GM21825 (cell line): ENCODE results near the gene KRTAP5-5.
"Not testable (repeated sequence)": the region's sequence is repeated elsewhere in the genome, so short reads cannot be mapped to it uniquely, and the experiment has no call there.

Experiments
- ATAC-seq: cut with Tn5 transposase; IDR thresholded peaks from one replicate; pipeline ENCODE4 v1.9.1; 2021; ENCODE audit warnings: mild to moderate bottlenecking, moderate library complexity; ENCODE audit not compliant: unreplicated experiment

The KRTAP5-5 gene, protein sequence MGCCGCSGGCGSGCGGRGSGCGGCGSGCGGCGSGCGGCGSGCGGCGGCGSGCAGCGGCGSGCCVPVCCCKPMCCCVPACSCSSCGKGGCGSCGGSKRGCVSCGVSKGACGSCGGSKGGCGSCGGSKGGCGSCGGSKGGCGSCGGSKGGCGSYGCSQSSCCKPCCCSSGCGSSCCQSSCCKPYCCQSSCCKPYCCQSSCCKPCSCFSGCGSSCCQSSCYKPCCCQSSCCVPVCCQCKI

DNA sequence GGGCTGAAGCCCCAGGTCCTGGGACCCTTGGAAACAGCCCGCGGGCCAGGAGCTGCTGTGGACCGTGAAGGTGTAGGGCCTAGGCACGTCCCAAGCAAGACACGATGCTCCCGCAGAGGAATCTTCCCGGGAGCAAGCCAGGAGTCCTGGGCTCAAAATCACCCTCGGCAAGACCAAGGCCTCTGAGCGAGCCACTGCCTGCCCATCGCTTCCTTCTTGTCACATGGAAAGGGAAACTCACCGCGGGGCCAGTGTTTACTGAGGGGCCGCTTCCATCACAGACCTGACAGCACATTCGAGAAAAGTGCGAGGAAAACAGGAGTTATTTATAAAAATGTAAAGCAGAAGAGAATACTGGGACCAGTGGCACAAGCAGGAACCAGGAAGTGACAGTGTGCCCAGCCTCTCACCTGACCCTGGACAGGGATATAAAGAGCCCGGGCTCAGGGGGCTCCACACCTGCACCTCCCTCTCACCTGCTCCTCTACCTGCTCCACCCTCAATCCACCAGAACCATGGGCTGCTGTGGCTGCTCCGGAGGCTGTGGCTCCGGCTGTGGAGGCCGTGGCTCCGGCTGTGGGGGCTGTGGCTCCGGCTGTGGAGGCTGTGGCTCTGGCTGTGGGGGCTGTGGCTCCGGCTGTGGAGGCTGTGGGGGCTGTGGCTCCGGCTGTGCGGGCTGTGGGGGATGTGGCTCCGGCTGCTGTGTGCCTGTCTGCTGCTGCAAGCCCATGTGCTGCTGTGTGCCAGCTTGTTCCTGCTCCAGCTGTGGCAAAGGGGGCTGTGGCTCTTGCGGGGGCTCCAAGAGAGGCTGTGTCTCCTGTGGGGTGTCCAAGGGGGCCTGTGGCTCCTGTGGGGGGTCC lies at the start of gene KRTAP5-5:
TSS of gene KRTAP5-5 (plus strand) at position 450 of the 860 bp plus-strand sequence. CDS start at position 516, 66 bp downstream.
- no peak for ATAC-seq

DNA sequence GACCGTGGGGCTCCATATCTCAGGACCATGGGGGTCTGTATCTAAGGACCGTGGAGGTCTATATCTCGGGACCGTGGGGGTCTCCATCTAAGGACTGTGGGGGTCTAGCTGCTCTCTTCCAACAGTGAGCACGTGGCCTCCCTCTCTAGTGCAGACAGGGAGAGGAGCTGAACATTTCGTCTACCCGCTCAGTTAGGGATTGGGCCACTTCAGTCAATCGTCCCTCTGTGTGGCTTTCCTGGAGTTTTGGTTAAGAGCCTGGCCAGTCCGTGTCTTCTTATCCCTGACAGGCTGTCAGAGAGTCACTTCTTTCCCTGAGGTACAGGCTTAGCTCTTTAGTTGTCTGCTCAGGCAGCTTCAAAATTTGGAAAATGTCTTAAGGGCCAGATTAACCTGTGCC lies 47.6 kb upstream of the KRTAP5-5 start:
- ATAC-seq, result no peak

DNA sequence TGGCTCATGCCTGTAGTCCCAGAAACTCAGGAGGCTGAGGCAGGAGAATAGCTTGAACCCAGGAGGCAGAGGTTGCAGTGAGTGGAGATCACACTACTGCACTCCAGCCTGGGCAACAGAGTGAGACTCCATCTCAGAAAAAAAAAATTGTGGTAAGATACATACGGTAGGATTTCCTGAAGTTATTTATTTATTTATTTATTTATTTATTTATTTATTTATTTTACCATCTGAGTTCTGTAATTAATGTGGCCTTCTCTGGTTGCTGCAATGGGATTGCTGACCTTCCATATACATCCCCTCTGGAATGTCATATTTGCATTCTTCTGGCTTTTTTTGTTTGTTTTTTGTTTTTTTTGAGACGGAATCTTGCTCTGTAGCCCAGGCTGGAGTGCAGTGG lies 46.7 kb upstream of the KRTAP5-5 start:
- not testable (repeated sequence) for ATAC-seq

DNA sequence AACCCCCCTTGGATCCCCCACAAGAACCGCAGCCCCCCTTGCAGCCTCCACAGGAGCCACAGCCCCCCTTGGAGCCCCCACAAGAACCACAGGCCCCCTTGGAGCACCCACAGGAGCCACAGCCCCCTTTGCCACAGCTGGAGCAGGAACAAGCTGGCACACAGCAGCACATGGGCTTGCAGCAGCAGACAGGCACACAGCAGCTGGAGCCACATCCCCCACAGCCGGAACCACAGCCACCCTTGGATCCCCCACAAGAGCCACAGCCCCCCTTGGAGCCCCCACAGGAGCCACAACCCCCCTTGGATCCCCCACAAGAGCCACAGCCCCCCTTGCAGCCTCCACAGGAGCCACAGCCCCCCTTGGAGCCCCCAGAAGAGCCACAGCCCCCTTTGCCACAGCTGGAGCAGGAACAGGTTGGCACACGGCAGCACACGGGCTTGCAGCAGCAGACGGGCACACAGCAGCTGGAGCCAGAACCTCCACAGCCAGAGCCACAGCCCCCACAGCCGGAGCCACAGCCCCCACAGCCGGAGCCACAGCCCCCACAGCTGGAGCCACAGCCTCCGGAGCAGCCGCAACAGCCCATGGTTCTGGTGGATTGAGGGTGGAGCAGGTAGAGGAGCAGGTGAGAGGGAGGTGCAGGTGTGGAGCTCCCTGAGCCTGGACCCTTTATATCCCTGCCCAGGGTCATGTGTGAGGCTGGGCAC lies 44.8 kb upstream of the KRTAP5-5 start, which contains the start of gene KRTAP5-1:
TSS of gene KRTAP5-1 (minus strand) at position 623 of the 710 bp plus-strand sequence. CDS start at position 589, 34 bp downstream.
- ATAC-seq, result not testable (repeated sequence)

DNA sequence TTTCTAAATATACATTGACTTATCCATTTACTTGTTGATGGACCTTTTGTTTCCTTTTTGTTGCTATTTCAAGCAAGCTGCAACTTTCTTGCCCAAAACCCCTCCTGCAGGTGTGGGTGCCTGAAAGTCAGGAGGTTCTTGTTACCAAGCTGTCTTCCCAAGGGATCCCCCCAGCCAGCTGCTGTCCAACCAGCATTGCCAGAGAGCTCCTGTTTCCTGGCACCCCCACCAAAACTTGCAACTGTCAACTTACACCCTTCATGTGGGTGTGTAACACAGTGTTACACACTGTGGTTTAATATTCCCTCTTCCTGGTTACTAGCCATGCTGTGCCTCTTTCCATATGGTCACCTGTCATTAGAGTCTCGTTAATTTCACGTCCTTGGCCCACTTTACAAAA lies 42.9 kb upstream of the KRTAP5-5 start:
- ATAC-seq, result no peak

DNA sequence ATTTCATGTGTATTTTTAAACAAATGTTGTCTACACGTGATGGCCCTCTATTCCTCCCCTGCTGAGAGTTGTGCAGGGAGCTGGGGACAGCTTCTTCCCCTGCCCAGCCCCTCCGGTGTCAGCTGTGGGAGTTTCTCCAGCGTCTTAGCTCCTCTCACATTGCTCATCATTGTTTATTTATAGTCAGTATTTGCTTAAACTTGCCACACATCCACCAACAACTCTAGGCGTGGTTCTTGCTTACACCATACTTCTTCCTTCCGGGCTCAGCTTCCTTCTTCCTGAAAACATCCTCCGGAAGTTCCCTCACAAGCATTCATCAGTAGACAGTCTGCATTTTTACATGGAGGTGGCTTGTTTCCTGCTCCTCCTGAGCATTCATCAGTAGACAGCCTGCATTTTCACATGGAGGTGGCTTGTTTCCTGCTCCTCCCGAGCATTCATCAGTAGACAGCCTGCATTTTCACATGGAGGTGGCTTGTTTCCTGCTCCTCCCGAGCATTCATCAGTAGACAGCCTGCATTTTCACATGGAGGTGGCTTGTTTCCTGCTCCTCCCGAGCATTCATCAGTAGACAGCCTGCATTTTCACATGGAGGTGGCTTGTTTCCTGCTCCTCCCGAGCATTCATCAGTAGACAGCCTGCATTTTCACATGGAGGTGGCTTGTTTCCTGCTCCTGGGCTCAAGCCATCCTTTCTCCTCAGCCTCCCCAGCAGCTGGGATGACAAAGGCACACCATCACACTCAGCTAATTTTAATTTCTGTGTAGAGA lies 40.2 kb upstream of the KRTAP5-5 start:
- not testable (repeated sequence) for ATAC-seq

DNA sequence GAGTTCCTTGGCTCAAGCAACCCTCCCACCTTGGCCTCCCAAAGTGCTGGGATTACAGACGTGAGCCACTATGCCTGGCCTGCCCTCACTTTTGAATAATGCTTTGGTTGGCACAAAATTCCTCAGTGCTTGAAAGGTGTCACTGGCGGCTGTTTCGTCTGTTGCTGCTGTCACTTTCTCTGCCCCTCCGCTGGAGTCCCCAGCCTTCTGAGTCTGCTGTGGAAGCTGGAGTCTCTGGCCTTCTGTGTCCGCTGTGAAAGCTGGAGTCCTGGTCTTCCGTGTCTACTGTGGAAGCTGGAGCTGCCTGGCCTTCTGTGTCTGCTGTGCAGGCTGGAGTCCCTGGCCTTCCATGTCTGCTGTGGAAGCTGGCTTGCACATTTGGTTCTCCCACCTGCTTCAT lies 39.6 kb upstream of the KRTAP5-5 start:
- ATAC-seq, result no peak

DNA sequence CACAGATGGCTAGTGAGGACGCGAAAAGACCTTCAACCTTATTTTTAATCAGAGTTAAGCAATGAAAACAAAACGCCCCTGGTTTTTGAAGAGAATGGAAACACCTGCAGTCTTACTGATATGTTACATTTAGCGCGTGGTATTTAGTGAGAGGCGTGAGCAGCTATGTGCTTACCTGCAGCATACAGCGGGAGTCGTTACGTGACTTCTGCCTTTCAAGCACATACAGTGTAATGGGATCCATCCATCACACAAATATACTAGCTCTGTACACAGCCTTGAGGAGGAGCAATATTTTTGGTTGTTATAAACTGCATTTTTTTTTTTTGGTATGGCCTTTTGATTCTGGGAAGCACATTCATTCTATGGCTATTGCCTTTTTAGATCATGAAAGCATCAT lies 36.9 kb upstream of the KRTAP5-5 start:
- no peak for ATAC-seq

DNA sequence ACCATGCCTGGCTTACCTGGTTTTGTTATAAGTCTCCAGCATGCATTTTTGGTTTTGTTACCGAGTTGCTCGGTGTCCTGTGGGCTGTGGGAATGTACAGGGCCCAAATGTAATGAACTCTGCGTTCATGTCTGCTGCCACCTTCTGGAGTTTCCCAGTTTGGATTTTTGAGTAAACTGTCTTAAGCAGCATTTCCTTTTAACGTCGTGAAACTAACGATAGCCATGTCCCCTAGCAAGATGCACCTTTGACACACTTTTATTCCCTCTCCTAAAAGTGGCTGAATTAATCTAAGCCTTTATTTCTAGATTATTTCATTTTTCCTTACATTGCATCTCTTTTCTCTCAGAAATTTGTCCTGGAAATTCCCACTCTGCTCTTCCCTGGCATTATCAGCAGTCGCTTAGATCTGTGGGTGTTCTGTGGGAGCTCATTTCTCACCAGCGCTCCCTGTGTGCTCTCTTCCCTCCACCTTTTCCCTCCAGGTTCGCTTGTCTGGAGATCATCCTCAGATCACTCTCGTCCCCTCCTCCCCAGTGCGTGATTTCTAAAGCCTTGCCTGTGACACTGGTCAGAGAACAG lies 33.5 kb upstream of the KRTAP5-5 start:
- ATAC-seq, result not testable (repeated sequence)

DNA sequence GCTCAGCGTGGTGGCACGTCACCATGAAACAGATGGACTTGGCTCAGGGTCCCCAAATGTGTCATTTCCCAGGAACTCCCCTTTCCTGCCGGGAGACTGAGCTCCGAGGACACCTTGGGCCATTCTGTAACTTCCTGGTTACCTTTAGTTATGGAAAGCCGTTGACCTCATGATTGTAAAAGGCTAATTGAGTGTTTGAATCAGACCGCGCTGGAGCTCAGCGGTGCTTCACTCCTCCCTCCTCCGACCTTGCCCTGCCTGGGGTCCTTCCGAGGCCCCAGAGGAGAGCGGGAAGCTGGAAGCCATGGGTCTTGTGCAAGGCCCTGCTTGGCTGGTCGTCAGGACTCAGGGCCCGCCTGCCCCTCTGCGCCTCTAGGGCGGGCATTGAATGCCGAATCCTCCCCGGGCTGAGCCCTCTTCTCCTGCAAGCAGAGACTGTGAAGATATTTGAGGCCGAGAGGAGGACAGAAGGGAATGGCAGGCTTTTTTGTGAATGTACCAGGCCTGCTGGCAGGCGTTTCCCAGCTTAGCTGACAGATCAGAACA lies 32.9 kb upstream of the KRTAP5-5 start:
- not testable (repeated sequence) for ATAC-seq

DNA sequence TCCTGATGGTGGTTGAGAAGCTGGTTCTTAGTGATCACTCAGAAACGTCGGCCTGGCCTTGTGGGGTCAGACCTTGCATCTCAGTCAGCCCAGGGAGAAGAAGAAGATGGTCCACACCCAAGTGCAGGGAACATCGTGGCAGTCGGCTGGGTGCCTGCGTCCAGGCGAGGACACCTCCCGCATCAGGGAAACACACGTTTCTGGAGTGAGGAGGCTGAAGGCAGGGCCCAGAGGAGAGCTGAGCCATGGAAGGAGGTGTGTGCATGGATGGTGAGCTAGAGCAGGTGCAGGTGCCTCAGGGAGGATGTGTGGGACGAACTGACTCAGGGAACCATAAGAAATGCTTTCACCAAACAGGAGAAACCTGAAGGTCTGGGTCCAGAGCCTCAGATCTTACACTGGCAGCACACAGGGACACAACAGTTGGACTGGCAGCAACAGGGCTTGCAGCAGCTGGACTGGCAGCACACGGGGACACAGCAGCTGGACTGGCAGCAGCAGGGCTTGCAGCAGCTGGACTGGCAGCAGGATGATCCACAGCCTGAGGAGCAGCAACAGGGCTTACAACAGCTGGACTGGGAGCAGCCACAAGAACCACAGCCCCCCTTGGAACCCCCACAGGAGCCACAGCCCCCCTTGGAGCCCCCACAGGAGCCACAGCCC lies 32.1 kb upstream of the KRTAP5-5 start:
- ATAC-seq, result no peak

DNA sequence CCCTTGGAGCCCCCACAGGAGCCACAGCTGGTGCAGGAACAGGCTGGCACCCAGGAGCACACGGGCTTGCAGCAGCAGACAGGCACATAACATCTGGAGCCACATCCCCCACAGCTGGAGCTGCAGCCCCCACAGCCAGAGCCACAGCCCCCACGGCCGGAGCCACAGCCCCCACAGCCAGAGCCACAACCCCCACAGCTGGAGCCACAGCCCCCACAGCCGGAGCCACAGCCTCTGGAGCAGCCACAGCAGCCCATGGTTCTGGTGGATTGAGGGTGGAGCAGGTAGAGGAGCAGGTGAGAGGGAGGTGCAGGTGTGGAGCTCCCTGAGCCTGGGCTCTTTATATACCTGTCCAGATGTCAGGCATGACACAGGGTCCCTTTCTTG lies 31.6 kb upstream of the KRTAP5-5 start, which contains the start of gene KRTAP5-2:
TSS of gene KRTAP5-2 (minus strand) at position 301 of the 387 bp plus-strand sequence. CDS start at position 257, 44 bp downstream.
- ATAC-seq, result no peak

DNA sequence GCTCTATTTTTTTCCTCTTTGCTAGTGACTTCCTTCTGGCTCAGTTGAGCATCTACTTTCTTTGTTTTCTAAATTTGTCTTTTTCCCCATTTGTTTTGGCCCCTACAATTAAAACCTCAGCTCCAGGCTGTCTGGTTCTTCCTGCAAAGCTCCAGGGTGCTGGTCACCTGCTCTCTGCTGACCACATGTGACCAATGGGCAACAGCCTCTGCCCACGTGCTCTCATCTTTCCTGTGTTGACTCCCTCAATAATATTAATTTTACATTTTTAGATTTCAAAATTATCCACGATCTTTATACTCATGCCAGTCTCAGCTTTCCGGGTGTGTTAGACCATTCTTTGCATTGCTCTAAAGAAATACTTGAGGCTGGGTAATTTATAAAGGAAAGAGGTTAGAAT lies 31.2 kb upstream of the KRTAP5-5 start:
- not testable (repeated sequence) for ATAC-seq

DNA sequence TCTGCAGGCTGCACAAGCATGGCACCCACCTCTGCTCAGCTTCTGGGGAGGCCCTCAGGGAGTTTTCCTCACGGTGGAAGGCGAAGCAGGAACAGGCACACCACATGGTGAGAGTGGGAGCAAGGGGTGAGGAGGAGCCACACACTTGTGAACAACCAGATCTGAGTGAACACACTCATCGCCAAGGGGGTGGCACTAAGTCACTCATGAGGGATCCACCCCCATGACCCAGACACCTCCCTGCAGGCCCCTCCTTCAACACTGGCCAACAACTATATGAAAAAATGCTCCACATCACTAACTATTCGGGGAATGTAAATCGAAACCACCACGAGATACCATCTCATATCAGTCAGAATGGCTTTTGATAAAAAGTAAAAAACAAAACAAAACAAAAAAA lies 30.8 kb upstream of the KRTAP5-5 start:
- ATAC-seq, result no peak

DNA sequence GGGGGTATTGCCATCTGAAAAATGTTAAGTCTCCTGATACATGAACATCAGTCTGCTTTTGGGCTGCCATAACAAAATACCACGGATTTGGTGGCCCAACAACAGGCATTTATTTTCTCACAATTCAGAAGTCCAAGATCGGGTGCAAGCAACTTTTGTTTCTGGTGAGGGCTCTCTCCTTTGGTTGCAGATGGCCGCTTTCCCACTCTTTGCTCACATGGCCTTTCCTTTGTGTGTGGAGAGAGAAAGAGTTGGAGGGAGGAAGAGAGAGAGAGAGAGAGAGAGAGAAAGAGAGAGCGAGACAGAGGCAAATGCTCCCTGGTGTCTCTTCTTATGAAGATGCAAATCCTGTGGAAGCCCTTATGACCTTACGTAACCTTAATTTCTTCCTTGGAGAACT lies 28.9 kb upstream of the KRTAP5-5 start:
- ATAC-seq, result no peak

DNA sequence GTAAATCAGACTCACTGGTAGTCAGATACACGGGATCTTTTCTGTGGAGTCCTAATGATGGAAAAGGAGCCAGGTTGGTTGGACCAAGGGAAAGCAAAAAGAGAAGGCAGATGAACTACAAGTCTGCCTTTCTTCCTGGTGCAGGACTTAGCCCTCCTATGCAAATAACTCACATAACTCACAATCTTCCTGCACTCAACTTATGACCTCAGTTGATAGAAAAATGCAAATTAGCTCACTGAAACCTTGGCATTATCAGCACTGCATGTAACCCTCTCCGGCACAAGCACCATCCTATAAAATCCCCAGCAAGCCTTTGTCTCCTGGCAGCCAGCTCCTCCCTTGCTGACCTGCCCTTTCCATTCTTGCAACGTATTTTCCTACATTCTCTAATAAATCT lies 27.9 kb upstream of the KRTAP5-5 start:
- not testable (repeated sequence) for ATAC-seq

DNA sequence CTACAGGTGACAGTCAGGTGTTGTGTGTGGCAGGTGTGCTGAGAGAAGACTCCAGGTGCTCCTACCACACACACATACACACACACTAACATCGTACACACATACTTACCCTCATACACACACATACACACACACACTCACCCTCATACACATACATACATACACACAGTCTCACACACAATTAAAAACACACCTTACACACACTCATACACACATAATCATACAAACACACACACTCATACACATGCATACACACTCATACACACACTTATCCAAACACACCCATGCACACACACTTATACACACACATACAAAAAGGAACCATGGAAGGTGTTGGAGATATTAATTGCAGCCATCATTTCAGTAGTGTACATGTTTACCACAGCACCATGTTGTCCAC lies 25.9 kb upstream of the KRTAP5-5 start:
- no peak for ATAC-seq

DNA sequence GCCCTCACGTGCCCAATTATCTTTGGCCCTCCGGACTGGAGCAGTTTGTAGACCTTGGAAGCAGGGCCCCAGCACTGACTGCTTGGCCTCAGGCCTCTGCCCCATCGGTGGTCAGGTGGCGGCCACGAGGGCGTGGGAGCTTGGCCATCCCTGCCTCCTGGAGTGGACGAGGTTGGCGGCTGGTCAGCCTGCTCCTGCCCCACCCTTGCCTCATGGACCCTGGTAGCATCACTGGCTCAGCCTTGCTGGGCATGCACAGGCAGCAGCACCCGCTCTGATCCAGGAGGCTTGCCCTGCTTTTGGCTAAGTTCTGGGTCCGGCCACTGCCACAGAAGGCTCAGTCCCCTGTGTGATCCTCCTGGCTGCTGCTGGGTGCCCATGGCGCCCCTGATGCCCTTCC lies 25.4 kb upstream of the KRTAP5-5 start:
- no peak for ATAC-seq

DNA sequence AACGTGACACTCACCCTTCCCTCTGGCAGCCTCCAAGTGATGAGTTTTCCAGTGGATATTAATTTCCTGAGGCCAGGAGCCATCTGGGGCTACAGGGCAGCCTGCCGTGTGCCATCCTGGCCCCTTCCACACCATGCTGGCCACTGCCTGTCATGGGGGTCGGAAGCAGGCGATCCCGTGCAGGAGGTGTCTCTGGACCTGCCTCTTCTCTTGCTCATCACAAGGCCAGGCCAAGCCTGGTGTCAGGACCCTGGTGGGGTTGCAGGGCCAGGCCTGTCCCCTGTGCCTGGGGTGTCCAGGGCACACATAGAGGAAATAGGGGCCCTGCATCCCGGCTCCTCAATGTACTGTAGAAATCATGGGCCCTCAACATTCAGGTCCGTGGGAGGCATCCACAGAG lies 24.9 kb upstream of the KRTAP5-5 start:
- ATAC-seq, result no peak
